Neutrophil (primary cell): ENCODE measurements around the gene SLC31A2.
A peak's percentile ranks its signal among the peaks of the same experiment; 100 is the strongest.

Experiments used
- H3K27ac ChIP-seq: fragments of 200-600 bp; sonication (generic); 2 replicates; pipeline ENCODE4 v1.5.1; 2016; ENCODE audit warnings: mild to moderate bottlenecking, moderate library complexity
- H3K27me3 ChIP-seq: fragments of 200-600 bp; sonication (generic); 2 replicates; pipeline ENCODE4 v1.6.0; 2016; ENCODE audit warnings: mild to moderate bottlenecking
- H3K36me3 ChIP-seq: fragments of 200-600 bp; sonication (generic); 2 replicates; pipeline ENCODE4 v1.5.1; 2017
- H3K4me1 ChIP-seq, 2 experiments: fragments of 200-600 bp in 1 of 2; sonication (generic) in 1 of 2; 1 replicate in 1 of 2; 2 replicates in 1 of 2; pipeline versions ENCODE4 v1.5.1 to v1.6.1; 2013 to 2016; ENCODE audit warnings: low read depth in 1 of 2, low read length in 1 of 2, mild to moderate bottlenecking in 1 of 2, moderate library complexity in 1 of 2; ENCODE audit not compliant: control insufficient read depth in 1 of 2, insufficient read depth in 1 of 2
- H3K4me3 ChIP-seq, 2 experiments: fragments of 200-600 bp in 1 of 2; sonication (generic) in 1 of 2; 1 replicate in 1 of 2; 2 replicates in 1 of 2; pipeline ENCODE4 v1.5.1; 2013 to 2016; ENCODE audit warnings: low read depth in 1 of 2, low read length in 1 of 2, mild to moderate bottlenecking in 1 of 2, moderate library complexity in 1 of 2
- H3K9me3 ChIP-seq: fragments of 200-600 bp; sonication (generic); 2 replicates; pipeline ENCODE4 v1.5.1; 2016
- TF ChIP-seq, protein P1 (sequence below): fragments of 200-600 bp; sonication (generic); IDR thresholded peaks from 2 replicates; pipeline ENCODE4 v1.5.1; 2016; ENCODE audit warnings: antibody characterized with exemption

The SLC31A2 gene

DNA sequence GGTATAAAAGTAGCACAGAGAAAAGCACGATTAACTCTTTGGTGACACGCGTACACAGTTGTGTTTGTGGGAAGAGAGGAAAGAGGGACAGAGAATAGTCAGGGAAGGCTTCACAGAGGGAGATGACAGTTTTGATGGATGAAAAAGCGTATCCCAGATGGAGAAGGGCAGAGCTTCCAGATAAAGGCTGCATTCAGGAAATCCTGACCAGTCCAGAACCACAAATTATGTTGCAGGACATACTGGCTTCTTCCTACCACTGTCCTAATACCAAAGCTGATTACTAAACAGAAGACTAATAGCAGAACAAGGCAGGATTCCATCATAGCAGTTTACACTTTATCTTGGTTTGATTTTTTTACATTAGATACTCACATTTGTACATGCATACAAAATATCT is 34.5 kb downstream of the SLC31A2 start:
- no peak overlapping the region for H3K4me3 ChIP-seq
- no peaks in the 10 kb centered on the region for H3K27me3 ChIP-seq
- H3K27ac ChIP-seq = peak overlapping the region; percentile 41
- H3K9me3 ChIP-seq = no peaks in the 10 kb centered on the region
- H3K36me3 ChIP-seq = peaks cover 61% of the 10 kb centered on the region
- TF ChIP-seq, protein P1, sequence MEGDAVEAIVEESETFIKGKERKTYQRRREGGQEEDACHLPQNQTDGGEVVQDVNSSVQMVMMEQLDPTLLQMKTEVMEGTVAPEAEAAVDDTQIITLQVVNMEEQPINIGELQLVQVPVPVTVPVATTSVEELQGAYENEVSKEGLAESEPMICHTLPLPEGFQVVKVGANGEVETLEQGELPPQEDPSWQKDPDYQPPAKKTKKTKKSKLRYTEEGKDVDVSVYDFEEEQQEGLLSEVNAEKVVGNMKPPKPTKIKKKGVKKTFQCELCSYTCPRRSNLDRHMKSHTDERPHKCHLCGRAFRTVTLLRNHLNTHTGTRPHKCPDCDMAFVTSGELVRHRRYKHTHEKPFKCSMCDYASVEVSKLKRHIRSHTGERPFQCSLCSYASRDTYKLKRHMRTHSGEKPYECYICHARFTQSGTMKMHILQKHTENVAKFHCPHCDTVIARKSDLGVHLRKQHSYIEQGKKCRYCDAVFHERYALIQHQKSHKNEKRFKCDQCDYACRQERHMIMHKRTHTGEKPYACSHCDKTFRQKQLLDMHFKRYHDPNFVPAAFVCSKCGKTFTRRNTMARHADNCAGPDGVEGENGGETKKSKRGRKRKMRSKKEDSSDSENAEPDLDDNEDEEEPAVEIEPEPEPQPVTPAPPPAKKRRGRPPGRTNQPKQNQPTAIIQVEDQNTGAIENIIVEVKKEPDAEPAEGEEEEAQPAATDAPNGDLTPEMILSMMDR = no peak
- H3K4me1 ChIP-seq = peaks cover 38 to 39% of the 10 kb centered on the region in 2 experiments

DNA sequence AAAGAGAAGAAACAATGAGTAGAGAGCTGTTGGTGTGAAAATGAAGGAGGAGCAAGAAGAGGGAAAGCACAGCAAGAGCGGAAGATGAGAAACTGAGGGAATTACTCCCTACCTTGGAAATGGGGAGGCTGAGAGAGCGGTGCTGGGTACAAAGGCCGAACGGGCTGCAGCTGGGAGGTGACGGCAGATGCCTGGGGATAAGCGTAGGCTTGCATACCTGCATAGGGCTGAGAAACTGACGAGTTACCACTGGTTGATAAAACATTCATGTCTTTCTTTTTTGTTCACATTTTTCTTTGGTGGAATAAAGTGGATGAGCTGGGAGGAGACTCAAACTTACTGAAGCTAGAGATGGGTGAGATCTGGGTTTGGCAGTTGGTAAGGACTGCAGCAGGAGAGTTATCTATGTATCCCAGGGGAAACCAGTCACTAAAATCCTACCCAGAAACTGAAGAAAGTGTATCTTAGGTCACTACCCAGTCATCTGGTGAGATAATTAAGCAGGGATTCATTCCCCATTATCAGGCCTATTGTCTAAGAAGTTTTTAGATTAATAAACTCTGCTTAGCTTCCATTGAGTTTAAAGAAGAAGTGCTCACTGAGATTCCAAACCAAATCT is 35.4 kb downstream of the SLC31A2 start:
- Histone ChIP-seq H3K4me3 (no peak overlapping the region), H3K4me1 (peaks cover 38 to 39% of the 10 kb centered on the region in 2 experiments), H3K27ac (peak overlapping the region; percentile 88), H3K36me3 (peaks cover 51% of the 10 kb centered on the region), H3K9me3 (no peaks in the 10 kb centered on the region), H3K27me3 (no peaks in the 10 kb centered on the region)
- TF ChIP-seq, protein P1 = no peak

DNA sequence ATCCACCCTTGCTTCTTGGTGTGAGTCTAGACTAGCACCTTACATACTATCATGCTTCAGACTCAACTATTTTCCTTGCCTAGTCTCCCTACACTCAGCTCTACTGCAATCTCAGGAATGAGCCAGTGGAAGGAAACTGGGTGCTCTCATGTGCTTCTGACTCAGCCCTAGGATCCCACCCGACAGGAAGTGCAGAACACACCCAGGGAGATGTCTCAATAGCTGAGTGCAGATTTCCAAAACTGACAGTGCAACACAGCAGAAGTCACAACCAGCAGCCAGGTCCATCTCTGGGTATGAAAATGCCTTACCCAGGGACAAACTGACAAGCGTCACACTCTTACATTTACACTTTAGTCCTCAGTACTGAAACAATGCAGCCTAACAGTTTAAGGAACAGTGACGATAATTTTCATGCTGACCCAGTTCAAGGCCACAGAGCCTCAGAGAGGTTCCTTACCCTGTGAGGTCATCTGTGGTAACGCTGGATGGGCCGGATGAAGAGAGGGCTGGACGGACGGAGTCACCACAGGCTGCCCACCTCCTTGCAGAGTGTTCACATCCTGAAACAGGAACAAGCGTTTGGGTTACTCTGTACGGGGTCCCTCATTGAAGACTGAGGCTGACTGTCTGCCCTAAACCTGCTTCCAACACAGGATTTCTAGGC is 37.3 kb downstream of the SLC31A2 start:
- no peaks in the 10 kb centered on the region for H3K9me3 ChIP-seq

DNA sequence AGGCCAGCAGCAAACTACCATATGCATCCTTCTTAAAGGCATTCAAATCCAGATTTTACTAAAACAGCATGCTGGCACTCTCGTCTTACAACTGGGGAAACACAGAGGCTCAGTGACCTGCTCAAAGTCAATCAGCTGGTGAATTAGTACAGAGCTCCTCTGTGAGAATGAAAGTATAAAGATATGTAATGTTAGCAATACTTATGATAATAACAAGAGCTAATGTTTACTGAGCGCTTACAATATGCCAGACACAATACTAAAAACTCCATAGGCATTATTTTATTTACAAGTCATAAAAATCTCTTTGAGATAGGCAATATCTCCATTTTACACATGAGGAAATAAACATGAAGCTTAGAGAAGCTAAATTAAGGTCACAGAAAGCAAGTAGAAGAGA is 41.6 kb downstream of the SLC31A2 start:
- TF ChIP-seq, protein P1 = no peak
- H3K27ac ChIP-seq = peak overlapping the region; percentile 10
- no peaks in the 10 kb centered on the region for H3K9me3 ChIP-seq
- H3K27me3 ChIP-seq = no peaks in the 10 kb centered on the region
- H3K4me1 ChIP-seq = peaks cover 24% of the 10 kb centered on the region in 2 experiments
- no peak overlapping the region for H3K4me3 ChIP-seq
- H3K36me3 ChIP-seq = peaks cover 38% of the 10 kb centered on the region

More for the DNA sequence above, 37.3 kb downstream of the SLC31A2 start:
- H3K4me3 ChIP-seq = peak overlapping the region; percentile 54 to 55
- peaks cover 38 to 39% of the 10 kb centered on the region in 2 experiments for H3K4me1 ChIP-seq
- H3K36me3 ChIP-seq = peaks cover 42% of the 10 kb centered on the region
- TF ChIP-seq, protein P1 = no peak
- no peaks in the 10 kb centered on the region for H3K27me3 ChIP-seq
- H3K27ac ChIP-seq = peak overlapping the region; percentile 88

DNA sequence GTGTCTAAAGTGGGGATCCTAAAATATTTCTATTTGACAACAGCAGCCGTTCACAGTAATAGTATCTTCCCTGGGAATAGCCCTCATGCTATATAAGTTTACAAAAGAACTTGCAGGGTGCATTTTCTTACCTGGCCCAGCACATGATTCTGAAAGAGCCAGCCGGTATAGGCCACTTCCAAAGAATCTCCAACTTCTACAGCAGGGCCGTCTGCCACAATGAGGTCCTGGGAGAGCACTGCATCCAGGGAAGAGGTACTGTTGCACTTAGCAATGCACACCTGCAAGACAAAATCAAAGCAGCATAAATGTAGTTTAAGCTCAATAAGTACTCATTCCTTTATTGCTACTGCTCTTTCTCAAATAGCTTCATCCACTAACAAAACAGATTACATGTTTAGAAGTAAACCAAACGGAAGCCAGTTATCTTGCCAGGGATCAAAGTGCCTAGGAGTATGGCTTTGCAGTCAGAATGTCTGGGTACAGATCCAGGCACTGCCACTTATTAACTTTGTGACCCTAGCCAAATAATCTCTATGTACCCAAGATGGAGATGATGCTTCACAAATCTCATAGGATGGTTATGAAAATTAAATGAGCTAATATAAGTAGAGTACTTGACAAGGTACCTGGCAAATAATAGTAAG is 49.0 kb downstream of the SLC31A2 start:
- H3K36me3 ChIP-seq = peaks cover 74% of the 10 kb centered on the region
- H3K27ac ChIP-seq = no peak overlapping the region
- no peak overlapping the region for H3K4me3 ChIP-seq
- TF ChIP-seq, protein P1 = no peak
- no peaks in the 10 kb centered on the region for H3K4me1 ChIP-seq
- H3K27me3 ChIP-seq = no peaks in the 10 kb centered on the region
- no peaks in the 10 kb centered on the region for H3K9me3 ChIP-seq
